Activated naive CD4-positive, alpha-beta T cell (primary cell): ENCODE measurements around the gene ABCD2.
"Not testable (repeated sequence)": the region's sequence is repeated elsewhere in the genome, so short reads cannot be mapped to it uniquely, and the experiment has no call there.

ENCODE experiments used
- DNase-seq, 4 experiments: peaks; one replicate each; lab custom pipeline; 2025; lab: John Stamatoyannopoulos, UW

The ABCD2 gene

DNA sequence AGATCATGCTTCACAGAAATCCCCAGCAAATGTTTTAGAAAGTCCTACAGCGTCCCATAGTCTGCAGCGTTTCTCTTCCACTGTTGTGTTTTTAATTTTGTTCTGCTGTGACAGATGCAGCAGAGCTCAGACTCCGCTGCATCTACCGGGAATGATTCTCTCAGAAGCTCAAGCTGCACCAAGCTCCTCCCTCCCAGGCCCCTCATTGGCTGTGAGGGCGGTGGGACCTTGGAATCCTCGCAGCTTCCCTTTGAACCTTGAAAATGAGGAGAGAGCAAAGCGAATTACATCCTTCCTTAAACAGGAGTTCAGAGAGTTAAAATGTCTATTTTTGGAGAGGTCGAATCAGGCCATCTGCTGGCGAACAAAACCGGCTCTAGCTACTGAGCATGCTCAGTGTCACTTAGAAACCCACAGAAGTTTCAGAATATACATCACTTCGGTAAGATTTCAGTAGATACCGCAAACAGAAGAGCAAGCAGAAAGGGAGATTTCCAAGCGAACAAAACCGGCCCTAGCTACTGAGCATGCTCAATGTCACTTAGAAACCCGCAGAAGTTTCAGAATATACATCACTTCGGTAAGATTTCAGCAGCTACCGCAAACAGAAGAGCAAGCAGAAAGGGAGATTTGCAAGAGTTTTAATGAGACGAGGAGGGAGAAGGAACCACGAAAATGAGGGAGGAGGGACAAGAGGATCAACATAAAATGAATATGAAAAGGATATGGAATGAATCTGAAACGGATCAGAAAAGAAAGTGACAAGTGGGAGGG, at the start of gene ABCD2:
Gene ABCD2 (minus strand): TSS at position 144 of the 774 bp plus-strand sequence. CDS start 188 bp downstream, outside the sequence.
- peak in 3 of 4 experiments; percentile 34 to 53 (median 48) for DNase-seq

DNA sequence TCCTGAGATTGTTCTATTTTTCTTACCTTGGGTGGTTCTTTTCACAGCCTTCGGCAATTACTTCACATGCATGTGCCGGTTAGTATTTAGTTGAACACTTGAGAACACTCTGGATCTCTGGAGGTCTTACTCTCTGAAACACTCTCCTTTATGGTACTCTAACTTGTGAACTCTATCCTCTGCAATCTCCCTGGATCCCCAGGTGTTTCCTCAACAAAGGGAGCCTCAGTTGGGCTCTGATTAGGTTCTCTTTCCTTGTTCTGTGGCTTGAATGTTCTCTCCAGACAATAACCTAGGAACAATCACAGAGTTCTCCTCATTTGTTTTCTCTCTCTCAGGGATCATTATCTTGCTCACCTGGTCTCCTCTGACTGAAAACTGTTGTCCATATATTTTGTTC, 40.5 kb upstream of the ABCD2 start:
- no peak for DNase-seq

DNA sequence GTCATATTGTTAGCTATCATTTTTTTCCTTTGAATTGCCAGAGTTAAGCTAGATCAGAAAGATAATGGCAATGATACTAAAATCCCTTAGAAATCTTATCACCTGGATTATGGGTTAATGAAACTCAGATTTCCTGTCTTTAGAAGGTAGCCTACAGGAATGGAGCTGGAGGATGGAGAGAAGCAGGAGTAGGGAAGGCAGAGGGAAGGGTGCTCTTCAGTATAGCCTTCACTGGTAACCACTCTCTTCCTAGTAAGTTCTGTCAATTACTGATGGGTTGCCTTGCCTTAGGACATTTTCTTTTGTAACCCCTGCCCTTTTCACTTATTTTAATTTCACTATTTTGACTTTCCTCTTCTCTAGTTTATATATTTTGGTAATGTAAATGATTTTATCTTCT, 27.8 kb upstream of the ABCD2 start:
- no peak for DNase-seq

GRCh38 chr12:39646963-39647362, 27.4 kb upstream of the ABCD2 start:
- DNase-seq = no peak

DNA sequence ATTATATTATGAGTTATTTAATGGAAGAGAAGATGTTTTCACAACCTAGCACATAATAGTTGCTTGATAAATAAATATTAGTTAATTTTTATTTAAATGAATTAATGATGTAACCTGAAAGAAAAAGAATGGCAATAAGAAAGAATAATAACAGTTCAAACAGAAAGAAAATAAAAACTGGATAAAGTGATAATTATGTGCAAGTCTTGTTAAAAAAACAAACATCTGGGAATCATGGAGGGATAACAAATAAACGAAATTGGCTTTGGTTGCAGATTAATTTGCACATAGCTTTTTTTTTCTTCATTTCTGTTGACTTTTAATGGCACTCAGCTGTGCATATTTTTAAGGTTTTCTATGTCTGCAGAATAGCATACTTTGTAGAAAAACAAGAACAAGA, 23.4 kb upstream of the ABCD2 start:
- DNase-seq = no peak

DNA sequence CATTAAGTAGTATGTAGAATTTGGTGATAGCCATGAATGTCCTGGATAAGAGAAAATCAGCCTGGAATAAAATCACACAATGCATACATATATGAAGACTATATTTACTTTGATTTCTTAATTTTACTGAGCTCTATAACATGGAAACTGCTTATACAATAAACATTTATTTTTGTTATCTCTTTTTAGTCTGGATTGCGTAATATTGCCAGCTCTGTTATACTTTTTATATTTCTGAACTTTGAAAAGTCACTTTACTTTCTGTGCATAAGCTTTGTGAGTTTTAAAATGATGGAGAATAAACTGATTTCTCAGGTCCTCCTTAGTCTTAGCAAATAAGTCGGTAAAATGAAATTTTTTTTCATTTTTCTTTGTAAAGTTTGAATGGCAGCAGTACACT, 19.2 kb upstream of the ABCD2 start:
- no peak for DNase-seq

GRCh38 chr12:39638178-39638577, 18.6 kb upstream of the ABCD2 start:
- no peak for DNase-seq

- DNase-seq = no peak
These were observed 13.1 kb upstream of the ABCD2 start for GRCh38 chr12:39632670-39633069.

- DNase-seq = no peak
These were observed 9.2 kb upstream of the ABCD2 start for GRCh38 chr12:39628836-39629235.

DNA sequence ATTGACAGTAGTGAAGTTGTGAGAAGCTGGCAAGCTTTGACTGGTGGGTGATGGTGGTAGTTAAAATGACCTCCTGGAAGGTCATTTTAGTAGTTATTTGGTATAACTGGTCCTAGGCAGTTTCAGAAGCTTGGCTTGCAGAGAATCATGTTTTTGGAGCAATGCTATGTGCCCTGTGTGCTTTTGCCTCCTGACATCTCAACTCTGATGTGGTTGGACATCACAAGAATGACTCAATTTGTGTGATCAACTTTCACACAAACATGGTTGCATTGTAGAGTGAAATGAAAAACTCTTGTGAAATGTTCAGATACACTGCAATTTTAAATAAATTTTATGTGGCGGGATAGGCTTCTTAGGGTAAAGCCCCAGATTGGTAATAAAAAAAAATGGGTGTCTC, 8.3 kb upstream of the ABCD2 start:
- DNase-seq = no peak

DNA sequence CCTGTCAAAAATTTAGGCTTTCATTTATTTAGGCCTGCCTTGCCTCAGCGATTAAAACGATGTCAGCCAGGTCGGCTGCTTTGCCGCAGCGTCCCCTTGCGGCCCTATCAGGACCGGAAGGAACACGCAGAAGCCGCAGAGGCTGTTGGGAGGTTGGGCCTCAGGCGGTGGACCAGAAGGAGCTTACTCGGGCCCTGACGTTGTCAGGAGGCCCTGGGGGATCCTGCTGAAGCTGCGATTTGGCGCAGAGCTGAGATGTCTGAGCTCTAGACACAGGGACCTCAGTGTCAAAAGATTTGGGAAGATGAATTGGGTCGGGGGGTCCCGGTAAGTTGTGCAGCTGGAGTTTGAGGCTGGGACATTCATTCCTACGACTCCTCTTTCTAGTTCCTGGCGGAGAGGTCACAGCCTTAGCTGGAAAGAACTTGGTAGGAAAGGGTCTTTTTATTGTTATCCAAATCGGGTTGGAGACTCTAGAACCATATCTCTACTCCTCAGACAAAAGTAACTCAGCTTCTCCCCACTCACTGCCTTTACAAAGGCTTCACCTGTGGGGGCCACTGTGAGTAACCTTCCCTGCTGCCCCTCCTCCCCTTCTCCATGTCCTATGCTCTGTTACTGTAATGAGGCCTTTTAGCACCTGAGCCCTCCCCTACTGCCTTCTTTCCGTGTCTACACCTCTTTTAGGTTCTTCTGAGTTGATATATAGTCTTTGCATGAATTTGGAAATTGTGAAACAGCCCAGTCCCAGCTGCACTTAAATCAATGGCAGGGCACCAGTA, 6.6 kb upstream of the ABCD2 start:
- DNase-seq = no peak

GRCh38 chr12:39623919-39624318, 4.3 kb upstream of the ABCD2 start:
- DNase-seq = no peak

- not testable (repeated sequence) for DNase-seq
These were observed 3.6 kb upstream of the ABCD2 start for GRCh38 chr12:39623160-39623559.

GRCh38 chr12:39622306-39622705, 2.7 kb upstream of the ABCD2 start:
- no peak for DNase-seq

DNA sequence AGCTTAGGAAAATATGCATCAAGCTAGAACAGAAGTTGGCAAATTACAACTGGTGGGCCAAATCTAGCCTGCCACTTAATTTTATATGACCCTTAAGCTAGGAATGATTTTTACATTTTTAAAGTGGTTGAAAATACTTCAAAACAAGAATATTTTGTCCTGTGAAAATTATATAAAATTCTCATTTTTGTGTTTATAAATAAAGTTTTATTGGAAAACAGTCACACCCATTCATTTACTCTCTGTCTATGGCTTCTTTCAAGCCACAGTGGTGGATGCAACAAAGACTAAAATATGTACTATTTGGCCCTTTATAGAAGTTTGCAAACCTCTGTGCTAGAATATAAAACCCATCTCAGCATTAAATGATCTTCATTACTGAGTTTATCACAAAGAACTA, 2.1 kb upstream of the ABCD2 start:
- no peak for DNase-seq

DNA sequence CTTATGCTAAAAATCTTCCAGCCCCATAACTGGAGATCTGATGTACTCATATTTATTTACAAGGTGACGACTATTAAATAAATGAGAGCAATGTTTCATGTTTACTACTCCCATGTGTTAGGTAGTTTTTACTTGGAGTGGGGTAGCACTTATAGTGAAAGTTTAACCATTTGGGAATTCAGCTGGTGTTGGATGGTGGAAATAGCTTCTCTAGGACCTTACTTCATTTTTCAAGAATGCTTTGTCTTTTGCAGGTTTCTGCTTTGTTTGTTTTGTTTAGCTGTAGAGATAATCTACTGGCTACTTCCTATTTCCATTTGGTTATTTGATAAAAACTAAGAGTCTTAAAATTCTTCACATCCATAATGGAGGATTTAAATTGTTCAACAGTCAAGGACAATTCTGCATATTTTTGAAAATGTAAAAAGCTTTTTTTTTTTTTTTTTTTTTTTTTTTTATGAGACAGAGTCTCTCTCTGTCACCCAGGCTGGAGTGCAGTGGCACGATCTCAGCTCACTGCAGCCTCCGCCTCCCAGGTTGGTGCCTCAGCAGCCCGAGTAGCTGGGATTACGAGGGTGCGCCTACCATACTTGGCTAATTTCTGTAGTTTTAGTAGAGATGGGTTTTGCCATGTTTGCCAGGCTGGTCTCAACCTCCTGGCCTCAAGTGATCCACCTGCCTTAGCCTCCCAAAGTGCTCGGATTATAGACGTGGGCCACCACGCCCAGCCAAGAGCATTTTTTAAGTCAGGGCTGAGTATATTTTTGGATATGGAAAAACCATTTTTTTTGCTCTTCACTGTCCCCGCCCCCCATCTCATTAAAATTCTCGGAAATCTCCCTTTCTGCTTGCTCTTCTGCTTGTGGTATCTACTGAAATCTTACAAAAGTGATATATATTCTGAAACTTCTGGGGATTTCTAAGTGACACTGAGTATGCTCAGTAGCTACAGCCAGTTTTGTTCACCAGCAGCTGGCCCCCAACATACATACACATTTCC, 1.4 kb upstream of the ABCD2 start:
- DNase-seq = peak in 1 of 4 experiments; percentile 15

GRCh38 chr12:39619316-39619659, 315 bp downstream of the ABCD2 start:
- no peak for DNase-seq

- no peak for DNase-seq
These were observed 902 bp downstream of the ABCD2 start for GRCh38 chr12:39618701-39619100.

- DNase-seq = no peak
These were observed 1.7 kb downstream of the ABCD2 start for GRCh38 chr12:39617887-39618286.

DNA sequence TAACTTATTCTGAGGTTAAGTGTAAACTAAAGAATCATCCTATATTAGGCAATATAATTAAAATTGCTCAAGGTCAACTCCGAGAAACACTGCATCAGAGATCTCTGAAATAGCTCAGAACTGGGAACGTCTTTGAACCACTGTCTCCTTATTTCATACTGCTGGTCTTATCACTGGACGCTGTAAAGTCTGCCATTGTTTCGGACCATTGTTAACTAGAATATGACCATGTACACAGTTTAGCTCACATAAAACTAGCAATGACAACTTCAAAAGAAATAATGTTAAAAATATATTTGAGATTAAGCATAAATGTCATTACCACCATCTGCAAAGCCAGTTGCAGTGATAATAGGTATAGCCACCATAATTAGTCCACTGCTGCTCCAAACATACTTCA, 2.9 kb downstream of the ABCD2 start:
- no peak for DNase-seq

DNA sequence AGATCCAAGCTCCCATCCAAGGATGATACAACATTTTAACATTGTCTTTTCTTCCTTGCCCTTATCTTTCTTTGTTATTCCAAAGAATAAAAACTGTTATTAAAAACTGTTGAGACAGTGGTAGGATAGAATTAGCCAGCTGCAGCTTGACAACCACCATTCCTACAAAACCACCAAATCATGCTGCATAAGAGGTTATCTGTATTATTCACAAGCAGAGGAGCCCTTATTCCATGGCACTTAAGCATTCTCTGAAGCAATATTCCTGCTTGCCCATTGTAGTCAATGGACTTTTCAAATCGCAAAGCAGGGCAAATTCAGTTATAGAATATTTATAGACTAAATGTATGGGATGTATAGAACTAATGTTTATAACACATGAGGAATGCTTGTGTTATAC, 3.4 kb downstream of the ABCD2 start:
- DNase-seq = no peak

DNA sequence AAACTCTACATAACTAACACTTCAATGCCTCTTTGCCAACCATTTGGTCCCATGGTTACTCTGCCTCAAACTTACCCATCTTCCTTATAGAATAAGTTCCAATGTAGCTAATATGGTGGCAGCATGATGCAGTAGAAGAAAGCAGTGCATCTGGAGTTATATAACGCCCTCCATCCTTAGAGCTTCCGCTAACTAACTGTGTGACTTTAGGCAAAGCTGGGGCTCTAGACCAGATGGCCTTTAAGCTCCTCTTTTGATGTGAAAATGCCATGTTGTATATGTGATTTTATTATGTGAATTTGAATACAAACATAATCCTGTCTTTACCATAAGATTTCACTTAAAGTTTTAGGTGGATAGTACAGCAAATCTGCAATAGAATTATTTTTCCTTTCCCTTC, 6.1 kb downstream of the ABCD2 start:
- no peak for DNase-seq
